NCI-H748 treated with DMSO at 0.1 percent for 48 hours (cell line): ENCODE results near the gene CEP295NL.
"Not testable (repeated sequence)": the region's sequence is repeated elsewhere in the genome, so short reads cannot be mapped to it uniquely, and the experiment has no call there.

Experiments
- DNase-seq: peaks from one replicate; lab custom pipeline; 2025; lab: John Stamatoyannopoulos, UW

Gene CEP295NL, protein sequence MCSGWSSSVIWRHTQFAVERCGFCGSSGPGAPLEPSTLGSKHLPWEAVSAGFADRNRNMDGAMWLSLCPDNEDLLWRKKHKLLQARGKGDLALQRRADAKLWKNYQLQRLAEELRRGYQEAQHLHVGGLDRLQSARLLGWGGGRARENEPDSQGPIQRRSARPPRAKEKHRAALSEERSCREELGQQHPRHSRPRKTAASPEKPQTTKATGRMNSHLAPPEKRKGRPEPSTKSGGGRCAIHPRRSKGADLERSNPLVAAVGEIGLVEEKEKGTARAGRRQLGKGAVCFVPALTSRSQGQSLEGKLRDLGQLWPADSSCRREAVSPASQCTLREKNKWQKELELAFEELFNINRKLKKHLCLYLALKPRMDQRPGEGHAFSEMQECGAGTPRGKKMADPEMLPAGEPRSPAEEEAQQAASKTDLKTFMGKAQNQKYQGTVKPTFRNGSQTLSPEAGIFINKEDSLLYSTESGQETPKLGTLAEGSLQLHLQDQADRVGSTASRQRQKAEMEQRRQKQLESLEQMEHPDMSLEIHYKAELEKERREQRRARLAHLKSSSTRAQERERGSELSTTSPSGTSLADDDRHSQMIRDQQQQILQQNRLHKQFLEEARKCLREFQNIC

DNA sequence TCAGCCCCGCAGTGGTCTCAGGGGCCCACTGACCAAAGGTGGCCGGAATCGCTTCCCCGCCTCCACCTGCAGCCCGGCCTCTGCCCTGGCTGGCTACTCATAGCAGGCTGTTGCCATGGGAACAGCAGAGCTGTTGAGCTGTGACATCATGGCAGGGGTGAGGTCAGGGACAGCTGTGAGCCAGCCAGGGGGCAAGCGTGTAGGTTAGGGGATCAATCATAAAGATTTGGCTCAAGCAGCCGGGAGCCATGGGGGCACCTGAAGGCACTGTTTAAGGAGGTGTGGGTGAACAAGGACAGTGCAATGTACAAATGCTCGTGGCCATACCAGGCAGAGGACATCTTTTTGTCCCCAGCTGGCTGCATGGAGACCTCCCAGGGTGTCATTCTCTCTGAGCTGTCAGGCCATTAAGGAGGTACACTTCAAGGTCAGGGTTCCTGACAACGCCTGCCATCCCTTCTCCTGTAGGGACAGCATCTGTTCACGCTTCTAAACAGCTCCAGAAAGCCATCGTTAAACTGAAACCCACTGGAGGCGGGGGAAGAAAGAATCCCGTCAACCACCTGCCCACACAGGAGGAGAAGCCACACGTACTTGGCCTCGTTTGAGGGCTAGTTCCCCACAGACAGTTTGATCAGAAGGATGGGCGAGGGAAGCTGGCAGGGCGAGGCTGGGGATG is at the start of gene CEP295NL:
TSS of gene CEP295NL (minus strand) at position 101 of the 679 bp plus-strand sequence. CDS start 1,373 bp downstream, outside the sequence.
- DNase-seq: no peak

DNA sequence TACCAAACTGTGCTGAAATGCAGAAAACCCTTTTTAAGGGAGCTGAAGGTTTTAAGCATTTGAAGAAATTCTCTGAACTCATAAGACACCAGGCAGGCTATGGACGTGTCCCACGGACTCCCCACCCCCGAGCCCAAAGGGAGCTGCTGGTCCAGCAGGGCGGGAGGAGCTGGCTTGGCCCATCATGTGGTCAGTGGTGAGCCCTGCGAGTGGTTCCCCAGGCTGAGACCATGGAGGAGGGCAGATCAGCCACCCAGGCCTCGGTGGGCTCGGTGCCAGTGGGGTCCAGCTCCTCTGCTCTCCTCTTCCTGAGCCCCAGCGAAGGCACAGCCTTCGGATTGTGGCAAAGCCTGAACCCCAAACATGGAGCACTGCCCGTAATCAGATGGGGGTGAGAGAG is 49.7 kb upstream of the CEP295NL start:
- no peak for DNase-seq

DNA sequence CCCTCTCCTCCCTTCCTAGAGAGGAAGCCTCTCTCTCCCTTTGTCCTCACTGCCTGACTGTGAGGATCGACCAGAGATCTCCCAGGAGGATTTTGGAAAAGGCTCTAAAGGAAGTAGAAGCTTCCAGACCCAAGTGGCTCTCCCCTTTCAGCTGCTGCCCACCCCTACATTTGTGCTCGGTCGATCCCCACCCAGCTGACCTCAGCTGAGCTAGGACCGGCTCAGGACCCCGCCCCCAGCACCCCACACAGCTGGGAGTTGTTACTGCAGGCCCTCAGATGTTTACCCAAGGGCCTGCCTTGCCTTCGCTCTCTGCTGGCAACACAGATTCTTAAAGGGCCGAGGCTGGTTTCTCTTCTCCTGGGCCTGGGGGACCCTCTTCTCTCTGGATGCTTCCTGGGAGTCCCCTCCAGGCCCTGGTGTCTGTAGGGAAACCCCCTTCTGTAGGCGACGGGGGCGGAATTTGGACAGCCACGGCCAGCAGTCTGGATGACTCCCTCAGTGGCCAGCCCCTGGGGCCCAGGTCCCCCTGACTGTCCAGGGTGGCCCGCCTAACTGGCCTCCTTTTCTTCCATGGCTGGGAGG is 49.1 kb upstream of the CEP295NL start:
- DNase-seq: no peak

DNA sequence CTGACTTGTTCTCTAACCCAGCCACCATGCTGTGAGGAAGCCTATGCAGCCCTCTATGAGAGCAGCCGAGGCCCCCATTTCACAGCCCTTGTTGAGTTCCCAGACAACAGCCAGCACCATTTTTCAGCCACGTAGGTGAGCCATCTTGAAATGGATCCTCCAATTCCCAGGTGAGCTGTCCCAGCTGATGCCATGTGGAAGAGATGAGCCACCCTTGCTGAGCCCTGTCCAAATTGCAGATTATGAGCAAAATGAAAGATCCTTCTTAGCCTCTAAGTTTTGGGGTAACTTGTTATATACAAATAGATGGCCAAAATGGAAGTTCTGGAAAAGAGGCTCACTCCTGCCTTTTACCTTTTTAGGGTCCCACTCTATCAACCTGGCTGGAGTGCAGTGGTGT is 47.9 kb upstream of the CEP295NL start:
- DNase-seq: no peak

DNA sequence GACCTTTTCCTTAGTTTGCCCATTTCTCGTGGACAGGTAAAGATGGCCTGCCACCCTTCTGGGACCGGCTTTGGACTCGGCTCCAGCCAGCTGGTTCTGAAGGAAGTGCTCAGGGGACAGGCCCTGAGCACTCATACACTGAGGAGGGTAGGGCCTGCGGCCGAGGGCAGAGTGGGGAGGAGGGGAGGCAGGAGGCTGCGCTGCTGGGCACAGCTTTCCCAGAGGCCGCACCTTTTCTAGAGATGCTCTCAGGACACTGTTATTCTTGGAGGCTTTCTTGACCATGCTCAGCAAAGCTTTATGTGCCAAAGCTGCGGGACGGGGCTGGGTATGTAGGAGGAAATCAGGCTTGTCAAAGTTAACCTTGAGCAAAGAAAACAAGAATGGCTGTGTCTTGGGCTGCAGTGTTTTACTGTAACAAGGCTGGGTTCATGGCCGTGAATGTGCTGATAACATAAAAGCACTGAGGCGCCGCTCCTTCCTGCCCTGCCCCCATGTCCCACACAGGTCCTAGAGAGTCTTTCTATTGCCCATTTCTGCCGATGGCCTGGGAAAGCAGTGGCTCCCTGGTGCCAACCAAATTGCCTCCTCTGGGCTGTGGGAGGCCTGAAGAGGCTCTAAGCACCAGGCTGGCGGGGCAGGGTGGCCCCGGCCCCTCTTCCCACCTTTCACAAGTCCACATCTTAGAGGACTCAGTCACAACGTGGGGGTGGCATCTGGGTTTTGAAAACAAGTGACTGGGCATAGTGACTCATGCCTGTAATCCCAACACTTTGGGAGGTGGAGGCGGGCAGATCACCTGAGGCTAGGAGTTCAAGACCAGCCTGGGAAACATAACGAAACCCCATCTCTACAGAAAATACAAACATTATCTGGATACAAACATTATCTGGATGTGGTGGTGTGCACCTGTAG is 44.5 kb upstream of the CEP295NL start:
- DNase-seq: no peak

DNA sequence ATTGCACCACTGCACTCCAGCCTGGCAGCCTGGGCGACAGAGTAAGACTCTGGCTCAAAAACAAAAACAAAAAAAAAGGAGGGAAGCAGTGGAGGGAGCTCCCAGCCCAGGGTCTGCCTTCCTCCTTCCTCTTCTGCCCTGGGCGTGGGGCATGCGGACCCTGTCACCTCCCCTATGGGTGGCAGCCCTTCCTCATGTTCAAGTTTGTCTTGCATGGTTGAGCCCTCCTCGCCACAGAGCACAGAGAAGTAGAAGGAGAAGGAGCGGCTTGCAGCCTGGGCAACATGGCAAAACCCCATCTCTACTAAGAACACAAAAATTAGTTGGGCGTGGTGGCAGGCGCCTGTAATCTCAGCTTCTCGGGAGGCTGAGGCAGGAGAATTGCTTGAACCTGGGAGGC is 43.6 kb upstream of the CEP295NL start:
- no peak for DNase-seq

DNA sequence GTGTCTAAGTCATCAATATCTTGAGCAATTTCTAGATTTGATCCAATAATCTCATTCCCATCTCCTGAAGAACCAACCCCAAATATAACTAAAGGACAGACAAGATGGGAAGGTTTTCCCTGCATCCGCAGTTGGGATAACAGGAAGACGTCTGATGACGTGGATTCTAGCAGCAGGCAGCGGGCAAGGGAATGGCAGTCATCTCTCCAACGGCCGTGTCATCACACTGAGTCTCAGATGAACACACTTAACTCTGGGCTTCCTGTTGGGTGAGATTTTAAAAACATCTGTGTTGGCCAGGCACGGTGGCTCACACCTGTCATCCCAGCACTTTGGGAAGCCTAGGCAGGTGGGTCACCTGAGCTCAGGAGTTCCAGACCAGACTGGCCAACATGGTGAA is 43.1 kb upstream of the CEP295NL start:
- DNase-seq: no peak

DNA sequence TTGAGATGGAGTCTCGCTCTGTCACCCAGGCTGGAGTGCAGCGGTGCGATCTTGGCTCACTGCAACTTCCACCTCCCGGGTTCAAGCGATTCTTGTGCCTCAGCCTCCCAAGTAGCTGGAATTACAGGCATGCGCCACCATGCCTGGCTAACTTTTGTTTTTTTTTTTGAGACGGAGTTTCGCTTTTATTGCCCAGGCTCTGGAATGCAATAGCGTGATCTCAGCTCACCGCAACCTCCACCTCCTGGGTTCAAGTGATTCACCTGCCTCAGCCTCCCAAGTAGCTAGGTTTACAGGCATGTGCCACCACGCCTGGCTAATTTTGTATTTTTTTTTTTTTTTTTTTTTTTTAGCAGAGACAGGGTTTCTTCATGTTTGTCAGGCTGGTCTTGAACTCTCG is 42.5 kb upstream of the CEP295NL start:
- DNase-seq: not testable (repeated sequence)

DNA sequence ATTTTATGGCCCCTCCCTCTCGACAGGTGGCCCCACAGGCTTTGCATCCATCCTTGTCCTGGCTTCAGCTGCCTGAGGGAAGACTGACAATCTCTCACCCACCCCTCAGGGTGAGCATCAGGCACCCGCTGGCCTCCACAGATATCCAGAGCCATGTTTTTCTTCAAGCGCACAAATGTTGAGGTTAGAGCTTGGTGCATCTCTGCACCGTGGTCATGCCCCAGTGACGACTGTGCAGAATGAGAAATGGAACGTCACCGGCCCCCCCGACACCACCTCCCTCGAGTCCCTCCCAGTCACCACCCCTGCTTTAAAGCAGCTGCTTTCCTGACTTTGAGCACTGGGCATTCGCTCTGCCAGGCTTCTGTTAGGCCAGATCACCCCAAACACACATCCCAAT is 42.0 kb upstream of the CEP295NL start:
- DNase-seq: no peak

DNA sequence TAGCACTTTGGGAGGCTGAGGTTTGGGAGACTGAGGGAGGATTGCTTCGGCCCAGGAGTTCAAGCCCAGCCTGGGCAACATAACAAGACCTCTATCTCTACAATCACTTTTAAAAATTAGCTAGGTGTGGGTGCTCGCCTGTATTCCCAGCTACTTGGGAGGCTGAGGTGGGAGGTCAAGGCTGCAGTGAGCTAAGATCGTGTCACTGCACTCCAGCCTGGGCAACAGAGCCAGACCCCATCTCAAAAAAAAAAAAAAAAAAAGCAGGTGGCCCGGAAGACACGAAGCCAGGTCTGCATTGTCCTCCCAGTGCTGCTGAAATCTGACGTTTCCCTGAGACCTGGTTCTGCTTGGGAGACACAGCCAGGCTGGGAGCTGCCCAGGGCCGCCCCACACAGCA is 41.0 kb upstream of the CEP295NL start:
- no peak for DNase-seq

DNA sequence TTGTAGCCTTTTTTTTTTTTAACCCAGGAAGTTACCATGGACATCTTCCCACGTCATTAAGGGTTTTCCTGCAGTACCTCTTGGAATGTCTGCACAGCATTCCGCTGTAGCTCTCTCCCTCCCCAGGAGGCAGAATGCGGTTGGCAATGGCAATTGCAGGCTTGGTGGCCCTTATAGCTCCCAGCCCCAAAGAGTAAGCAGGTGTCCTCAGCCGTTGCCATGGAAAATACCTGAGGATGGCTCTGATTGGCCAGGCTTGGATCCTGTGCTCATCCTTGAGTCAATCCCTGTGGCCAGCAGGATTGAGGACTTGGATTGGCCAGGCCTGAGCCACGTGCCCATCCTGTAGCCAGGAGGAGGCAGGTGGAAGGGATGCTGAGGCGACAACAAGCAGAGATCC is 37.7 kb upstream of the CEP295NL start:
- no peak for DNase-seq

DNA sequence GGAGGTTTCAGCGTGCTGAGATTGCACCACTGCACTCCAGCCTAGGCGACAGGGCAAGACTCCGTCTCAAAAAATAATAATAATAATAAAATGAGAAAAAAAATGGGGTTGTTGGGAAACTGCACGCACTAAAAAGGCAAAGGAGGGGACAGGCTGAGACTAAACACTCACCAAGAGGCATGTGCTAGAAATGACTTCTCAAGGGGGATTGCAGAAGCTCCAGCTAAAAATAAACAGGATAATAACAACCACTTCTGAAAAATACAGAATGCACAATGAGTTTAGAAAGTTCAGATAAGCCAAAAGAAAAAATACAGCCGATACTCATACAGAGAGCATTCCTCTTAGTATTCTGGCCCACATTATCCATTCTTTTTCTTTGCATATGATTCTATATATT is 37.3 kb upstream of the CEP295NL start:
- no peak for DNase-seq

DNA sequence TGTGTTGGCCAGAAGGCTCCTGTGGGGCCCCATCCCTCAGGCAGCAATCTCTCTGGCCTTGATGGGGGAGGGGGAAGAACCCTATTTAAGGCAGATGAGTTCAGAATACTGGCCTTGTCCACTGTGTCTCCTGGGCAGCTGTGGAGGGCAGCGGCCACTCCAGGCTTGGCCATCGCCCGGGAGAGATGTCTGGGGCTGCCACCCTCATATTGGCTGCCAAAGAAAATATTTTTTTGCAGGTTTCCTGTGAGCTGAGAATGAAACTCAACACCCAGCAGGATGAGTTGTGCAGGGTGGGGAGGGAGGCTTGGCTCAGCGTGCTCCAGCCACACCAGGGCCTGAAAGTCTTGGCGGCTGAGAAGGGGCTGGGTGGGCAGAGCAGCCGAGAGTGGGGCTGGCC is 36.6 kb upstream of the CEP295NL start:
- no peak for DNase-seq

DNA sequence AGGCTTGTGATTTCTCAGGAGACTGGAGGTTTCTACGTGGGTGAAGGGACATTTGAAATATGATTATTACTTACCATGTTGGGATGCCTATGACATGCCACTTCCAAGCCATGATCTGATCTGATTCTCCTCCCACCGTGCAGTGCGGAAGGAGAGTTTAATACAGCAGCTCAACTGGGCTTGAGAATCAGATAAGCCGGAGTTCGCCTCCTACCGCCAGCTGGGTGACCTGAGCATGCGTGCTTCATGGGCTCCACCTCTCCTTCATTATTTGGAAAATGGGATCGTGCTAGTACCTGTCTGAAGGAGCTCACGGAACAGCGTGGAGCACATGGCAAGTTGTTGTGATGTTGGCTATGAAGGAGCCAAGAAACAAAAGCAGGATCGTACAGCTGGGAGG is 34.6 kb upstream of the CEP295NL start:
- no peak for DNase-seq

DNA sequence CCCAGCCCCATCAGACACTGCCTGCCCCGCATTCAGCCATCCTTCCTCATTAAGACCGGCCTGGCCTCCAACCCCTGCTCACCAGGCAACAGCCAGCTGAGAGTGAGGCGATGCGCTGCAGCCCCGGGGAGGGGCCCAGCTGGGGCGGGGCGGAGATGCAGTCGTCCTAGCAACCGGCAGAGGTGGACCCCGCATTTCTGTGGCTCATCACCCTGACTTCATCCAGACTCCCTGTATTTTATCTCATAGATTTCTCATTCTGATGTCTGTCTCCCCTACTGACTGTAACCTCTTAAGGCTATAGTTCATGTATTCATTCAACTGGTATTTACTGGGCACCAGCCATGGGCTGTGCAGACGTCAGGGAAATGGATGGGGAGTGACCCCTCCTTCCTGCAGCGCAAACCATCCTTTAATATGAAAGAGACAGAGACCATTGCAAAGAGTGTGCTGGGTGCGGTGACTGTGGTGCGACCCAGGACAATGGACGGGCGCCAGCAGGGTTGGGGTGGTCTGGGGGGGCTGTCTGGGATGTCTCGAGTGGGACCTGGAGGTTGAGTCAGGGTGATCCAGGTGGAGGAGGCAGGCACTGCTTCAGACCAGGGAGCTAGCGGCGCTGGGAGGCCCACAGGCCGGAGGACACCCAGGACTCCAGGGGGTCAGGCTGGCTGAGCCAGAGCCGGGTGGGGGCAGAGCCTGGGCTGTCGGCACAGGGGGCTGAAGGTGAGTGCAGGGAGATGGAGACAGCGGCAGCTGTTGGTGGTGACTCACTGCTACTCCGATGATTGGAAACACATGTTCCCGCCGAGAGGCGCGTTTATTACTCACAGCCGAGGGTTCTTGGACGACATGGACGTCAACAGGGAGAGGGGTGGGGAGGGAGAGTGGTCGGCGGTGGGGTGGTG is 32.7 kb upstream of the CEP295NL start:
- no peak for DNase-seq

DNA sequence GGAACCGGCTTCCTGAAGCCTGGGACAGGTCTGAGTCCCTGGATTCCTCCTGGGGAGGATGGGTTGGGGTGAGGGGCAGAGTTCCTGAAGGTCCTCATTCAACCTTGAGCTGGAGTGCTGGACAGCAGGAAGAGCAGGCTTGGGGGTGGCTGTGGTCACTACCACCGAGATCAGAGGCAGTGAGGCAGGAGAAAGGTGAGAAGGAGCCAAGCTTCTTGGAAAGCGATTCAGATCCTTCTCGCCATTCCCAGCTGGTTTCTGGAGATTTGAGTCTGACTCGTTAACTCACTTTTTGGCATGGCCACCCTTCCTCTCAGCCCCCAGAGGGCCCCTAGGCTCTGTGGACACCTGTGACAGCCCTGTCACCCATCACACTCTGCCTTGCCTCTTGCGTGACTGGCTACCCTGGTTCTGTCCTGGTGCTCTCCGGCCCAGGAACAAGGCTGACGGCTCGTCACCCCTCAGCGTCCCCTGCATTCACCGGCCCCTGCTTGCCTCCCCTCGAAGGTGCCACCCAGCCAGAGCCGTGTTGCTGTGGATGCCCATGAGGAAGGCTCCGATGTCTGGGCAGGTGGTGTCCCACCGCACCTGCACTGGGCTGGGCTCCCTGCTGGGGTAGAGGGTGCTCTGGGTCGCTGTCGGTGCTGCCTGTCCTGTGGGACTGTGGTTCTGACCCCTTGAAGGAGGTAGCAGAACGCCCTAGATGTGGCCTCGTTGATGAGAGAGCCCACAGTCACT is 31.8 kb upstream of the CEP295NL start:
- DNase-seq: no peak

DNA sequence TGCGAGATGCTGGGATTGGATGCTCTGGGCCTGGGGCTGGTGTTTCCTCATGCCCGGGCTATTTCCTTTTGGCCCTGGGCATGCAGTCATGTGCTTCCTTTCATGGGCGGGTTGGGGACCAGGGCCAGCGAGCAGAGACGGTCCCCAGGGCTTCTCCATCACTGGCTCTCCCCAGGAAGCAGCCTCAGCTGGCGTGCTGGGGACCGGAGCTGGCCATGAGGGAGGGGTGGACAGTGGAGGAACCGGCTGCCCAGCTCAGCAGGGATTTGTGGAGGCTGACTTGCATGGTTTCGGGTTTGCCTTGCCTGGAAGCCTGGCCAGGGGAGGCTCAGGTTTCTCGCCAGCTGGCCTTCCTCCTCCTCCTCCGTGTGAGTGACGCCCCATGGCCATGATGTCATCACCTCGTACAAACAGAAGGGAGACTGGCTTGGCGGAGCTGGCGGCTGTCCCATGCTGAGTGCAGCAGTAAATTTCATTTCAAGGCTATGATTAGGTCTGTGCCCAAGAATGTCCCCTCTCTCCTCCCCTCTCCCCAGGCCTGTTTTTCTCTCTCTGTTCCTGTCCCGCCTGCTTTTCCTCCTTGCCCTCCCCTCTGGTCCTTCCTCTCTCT is 31.1 kb upstream of the CEP295NL start:
- DNase-seq: peak; percentile 42

DNA sequence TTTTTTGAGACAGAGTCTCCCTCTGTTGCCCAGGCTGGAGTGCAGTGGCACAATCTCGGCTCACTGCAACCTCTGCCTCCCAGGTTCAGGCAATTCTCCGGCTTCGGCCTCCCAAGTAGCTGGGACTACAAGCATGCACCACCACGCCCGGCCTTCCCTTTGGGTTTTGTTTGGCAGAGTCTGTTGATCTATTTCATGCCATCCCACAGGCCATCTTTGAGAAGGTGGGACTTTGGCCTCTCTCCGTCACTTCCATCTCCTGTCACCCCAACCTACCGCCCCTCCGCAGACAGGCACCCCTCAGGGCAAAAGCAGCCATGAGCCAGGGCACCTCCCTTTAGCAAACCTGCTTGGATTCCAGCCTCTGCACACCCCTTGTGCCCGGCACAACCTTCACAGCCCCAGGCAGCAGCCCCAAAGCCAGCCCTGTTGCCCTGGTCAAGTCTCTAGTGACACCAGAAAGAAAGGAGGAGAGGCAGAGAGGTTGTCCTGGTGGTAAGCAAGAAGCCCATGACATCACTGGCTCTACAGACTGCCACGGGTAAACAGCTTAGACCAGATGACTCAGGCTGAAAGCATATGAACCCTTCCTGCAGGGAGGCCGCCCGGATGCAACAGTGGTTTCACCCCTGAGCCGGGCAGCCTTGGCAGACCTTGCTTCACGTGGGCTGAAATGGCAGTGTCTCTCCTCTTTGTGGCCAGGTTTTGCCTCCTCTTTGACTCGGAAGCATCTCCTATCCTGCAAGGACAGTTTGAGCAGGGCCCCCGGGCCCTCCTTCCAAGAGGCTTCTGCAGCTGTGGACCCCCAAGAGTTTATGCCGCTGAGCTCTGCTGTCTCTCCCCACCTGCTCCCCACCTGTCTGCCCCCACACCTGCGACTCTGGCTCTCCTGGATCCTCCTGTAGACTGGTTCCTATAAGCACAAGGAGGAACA is 30.3 kb upstream of the CEP295NL start:
- DNase-seq: no peak
